K562 (cell line): ENCODE results near the gene GUCY1A1. TPM values are rescaled to one million over a fixed set of nuclear protein-coding genes. Genes with fewer than 3 reads are reported as not detected.

Experiments
- ATAC-seq: fragments of 200-7000 bp; cut with Tn5 transposase; 3 replicates; pipeline ENCODE4 v1.9.1; 2020; ENCODE audit warnings: moderate library complexity
- BruUV-seq: library from RNA; stranded (reverse); fragments of 400-500 nt; replicated peaks from 2 replicates; lab custom pipeline; 2021; lab: Mats Ljungman, UMichigan
- CTCF ChIA-PET: fragments of 300-600 bp; formaldehyde crosslinking; extraction: SDS; loops from one replicate; lab custom pipeline; 2021; ENCODE audit warnings: low intra/inter-chr PET ratio; lab: Yijun Ruan, JAX
- POLR2A ChIA-PET: fragments of 300-600, 350-650 bp; sonication (Branson Sonifier 250); formaldehyde crosslinking; extraction: SDS; loops from one replicate; lab custom pipeline; 2021; ENCODE audit warnings: antibody characterized with exemption, inconsistent platforms; lab: Yijun Ruan, JAX
- DNase-seq, 4 experiments: peaks; one replicate each; pipeline versions ENCODE4 v3.0.0 to v3.0.0-alpha.2; 2011 to 2018; ENCODE audit warnings: low spot score in 3 of 4, mixed read lengths in 3 of 4; ENCODE audit errors: extremely low read depth in 1 of 4
- FAIRE-seq: peaks from 2 replicates; lab custom pipeline; 2011; peaks lifted over from hg19 to GRCh38; lab: Jason Lieb, UNC
- H2AFZ ChIP-seq: 2 replicates; pipeline ENCODE4 v1.6.0; 2011; ENCODE audit warnings: low read depth, low read length, control low read depth, inconsistent platforms
- H3K27ac ChIP-seq: fragments of 200-600 bp; 3 replicates; pipeline ENCODE4 v1.8.0; 2011; ENCODE audit warnings: low read depth, mild to moderate bottlenecking, control low read depth, inconsistent platforms, low read length, moderate library complexity, mixed read lengths; ENCODE audit errors: extremely low read depth
- H3K27me3 ChIP-seq, 2 experiments: fragments of 300-600 bp in 1 of 2; 2 replicates in 1 of 2; 3 replicates in 1 of 2; pipeline versions ENCODE4 v1.6.0 to v1.8.0; 2011; ENCODE audit warnings: inconsistent platforms in 2 of 2, low read length in 2 of 2, mild to moderate bottlenecking in 1 of 2, mixed read lengths in 1 of 2, moderate library complexity in 1 of 2; ENCODE audit not compliant: control insufficient read depth in 2 of 2, insufficient read depth in 2 of 2
- H3K36me3 ChIP-seq: fragments of 300-600 bp; 3 replicates; pipeline ENCODE4 v1.8.0; 2011; ENCODE audit warnings: mild to moderate bottlenecking, low read length, inconsistent platforms; ENCODE audit not compliant: control insufficient read depth, insufficient read depth
- H3K4me1 ChIP-seq, 2 experiments: fragments of 200-600 bp in 1 of 2; replicated peaks in 1 of 2; 2 replicates in 1 of 2; 3 replicates in 1 of 2; pipeline versions ENCODE4 v1.5.1 to v1.8.0; 2011; ENCODE audit warnings: inconsistent platforms in 2 of 2, low read length in 2 of 2, mild to moderate bottlenecking in 1 of 2, mixed read lengths in 1 of 2, moderate library complexity in 1 of 2; ENCODE audit not compliant: control insufficient read depth in 2 of 2, insufficient read depth in 2 of 2
- H3K4me2 ChIP-seq: 2 replicates; pipeline ENCODE4 v1.6.1; 2011; ENCODE audit warnings: low read length, control low read depth, inconsistent platforms, mixed read lengths; ENCODE audit not compliant: insufficient read depth
- H3K4me3 ChIP-seq: fragments of 200-600 bp; sonication (generic), shearing (Covaris generic); 2 replicates; pipeline ENCODE4 v1.5.1; 2016; ENCODE audit warnings: control low read depth, inconsistent platforms
- H3K79me2 ChIP-seq: fragments of 200-600 bp; 3 replicates; pipeline ENCODE4 v1.8.0; 2011; ENCODE audit warnings: low read length, inconsistent platforms; ENCODE audit not compliant: control insufficient read depth, insufficient read depth
- H3K9ac ChIP-seq, 2 experiments: 2 replicates each; pipeline versions ENCODE4 v1.6.0 to v1.6.1; 2011; ENCODE audit warnings: low read depth in 2 of 2, low read length in 2 of 2, control low read depth in 1 of 2, inconsistent platforms in 1 of 2, mild to moderate bottlenecking in 1 of 2, mixed read lengths in 1 of 2; ENCODE audit not compliant: insufficient read depth in 1 of 2
- H3K9me1 ChIP-seq: one replicate; pipeline ENCODE4 v1.6.0; 2011; ENCODE audit warnings: inconsistent platforms, mild to moderate bottlenecking, low read length, moderate library complexity; ENCODE audit not compliant: control insufficient read depth, insufficient read depth
- H3K9me3 ChIP-seq: replicated peaks from 2 replicates; pipeline ENCODE4 v1.5.1; 2011; ENCODE audit warnings: low read depth, low read length, inconsistent platforms; ENCODE audit not compliant: control insufficient read depth, insufficient read depth
- H4K20me1 ChIP-seq: replicated peaks from 2 replicates; pipeline ENCODE4 v1.6.1; 2011; ENCODE audit warnings: low read length, inconsistent platforms, mixed read lengths; ENCODE audit not compliant: control insufficient read depth, insufficient read depth
- LCOR ChIP-seq: sonication (generic); formaldehyde crosslinking; IDR thresholded peaks from 2 replicates; pipeline ENCODE4 v1.8.0; 2022; ENCODE audit warnings: mild to moderate bottlenecking, missing genetic modification reagents
- MAFG ChIP-seq: fragments of 450-650 bp; conservative IDR thresholded peaks from 2 replicates; pipeline ENCODE4 v1.6.1; 2016; ENCODE audit warnings: missing genetic modification characterization, missing compliant biosample characterization
- MECOM ChIP-seq: fragments of 250-450 bp; sonication (Bioruptor Pico); IDR thresholded peaks from 2 replicates; pipeline ENCODE4 v1.8.0; 2022; ENCODE audit warnings: inconsistent platforms
- POLR2AphosphoS2 ChIP-seq: IDR thresholded peaks from 2 replicates; pipeline ENCODE4 v1.6.1; 2012; ENCODE audit warnings: low read length, improper control_type of control experiment
- SETDB1 ChIP-seq: IDR thresholded peaks from one replicate; pipeline ENCODE4 v1.6.1; 2012; ENCODE audit warnings: low read length, control low read depth, inconsistent platforms
- SMAD2 ChIP-seq: fragments of 150-350 bp; IDR thresholded peaks from 2 replicates; pipeline ENCODE4 v1.6.1; 2014; ENCODE audit warnings: low read depth, mild to moderate bottlenecking, low read length
- U2AF1 ChIP-seq: fragments of 200-400 bp; formaldehyde crosslinking; optimal IDR thresholded peaks from 2 replicates; pipeline ENCODE3; 2017; ENCODE audit warnings: mild to moderate bottlenecking, low read depth, low read length, moderate library complexity
- ZC3H4 ChIP-seq: sonication (generic); formaldehyde crosslinking; IDR thresholded peaks from 2 replicates; pipeline ENCODE4 v1.9.0; 2021; ENCODE audit warnings: missing genetic modification reagents, borderline replicate concordance
- ZNF561 ChIP-seq: fragments of 450-650 bp; formaldehyde crosslinking; conservative IDR thresholded peaks from 2 replicates; pipeline ENCODE4 v1.4.0; 2020; ENCODE audit warnings: mild to moderate bottlenecking, moderate library complexity
- ZNF778 ChIP-seq: fragments of 450-650 bp; formaldehyde crosslinking; IDR thresholded peaks from 2 replicates; pipeline ENCODE4 v1.4.0; 2020; ENCODE audit warnings: mild to moderate bottlenecking, moderate library complexity
- WGBS: fragments of 100-300 bp; shearing (Covaris generic); methylation state at CpG from one replicate; pipeline ENCODE4 v1.1.6; 2016; ENCODE audit warnings: low coverage, mixed read lengths; ENCODE audit not compliant: insufficient coverage; ENCODE audit errors: missing lambda C conversion rate; 5-methylcytosine and 5-hydroxymethylcytosine counted together
- in situ Hi-C: fragments of 300-500 bp; cut with MboI; formaldehyde crosslinking; loops from 4 replicates; pipeline ENCODE4 v1.15.0; 2018; ENCODE audit warnings: inconsistent platforms, mixed read lengths
- intact Hi-C: fragments of 100-400 bp; cut with micrococcal nuclease; formaldehyde crosslinking; loops from 2 replicates; pipeline ENCODE4 v1.14.2; 2022
- polyA plus RNA-seq, 8 experiments: library from polyadenylated mRNA; depleted of rRNA in 4 of 8; stranded (reverse) in 5 of 8; unstranded in 3 of 8; fragments of >200 nt; fragmentation: Nextera tagmentation in 2 of 8; fragmentation: Illumina TruSeq in 1 of 8; extraction: Ambion mirVana in 2 of 8; extraction: Trizol in 1 of 8; gene quantifications; 2 replicates each; pipeline versions ENCODE4 v1.2.1 to v1.2.3, GENCODE V29; 2011 to 2014; ENCODE audit warnings: inconsistent platforms in 1 of 8, missing spikeins in 1 of 8
- total RNA-seq, 7 experiments: library from RNA; depleted of rRNA in 6 of 7; stranded (reverse); fragments of >200 nt in 6 of 7; fragmentation: Illumina TruSeq in 2 of 7; extraction: Trizol in 2 of 7; gene quantifications; 2 replicates each; pipeline versions ENCODE4 v1.2.1 to v1.2.3, GENCODE V29; 2011 to 2021; ENCODE audit warnings: low replicate concordance in 1 of 7
- TF ChIP-seq, protein P1 (sequence below): sonication (generic); IDR thresholded peaks from 2 replicates; pipeline ENCODE4 v1.6.1; 2016
- TF ChIP-seq, protein P2 (sequence below): sonication (generic); formaldehyde crosslinking; IDR thresholded peaks from 2 replicates; pipeline ENCODE4 v1.8.0; 2022; ENCODE audit warnings: mild to moderate bottlenecking, low read depth, missing genetic modification reagents

Gene GUCY1A1
- total and polyA plus RNA-seq, 9 of the 15 experiments (the other 6 are each of a cell fraction or from before 2014, with no cell fraction given), result not detected

DNA sequence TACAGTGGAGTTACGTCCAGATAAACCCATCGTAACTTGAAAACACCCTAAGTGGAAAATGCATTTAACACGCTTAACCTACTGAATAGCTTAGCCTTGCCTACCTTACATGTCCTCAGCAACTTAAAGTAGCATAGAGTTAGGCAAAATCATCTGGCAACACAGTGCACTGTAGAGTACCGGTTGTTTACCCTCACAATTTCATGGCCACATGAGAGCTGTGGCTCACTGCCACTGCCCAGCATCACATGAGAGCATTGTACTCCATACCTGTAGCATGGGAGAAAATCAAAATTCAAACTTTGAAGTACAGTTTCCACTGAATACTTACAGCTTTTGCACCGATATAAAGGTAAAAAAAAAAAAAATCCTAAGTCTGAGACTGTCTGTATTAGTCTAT lies 40.6 kb downstream of the GUCY1A1 start:
- H3K9ac ChIP-seq, result no peak overlapping the region
- no peak for TF ChIP-seq ZNF778 (CRISPR knock-in tag)
- no peak for TF ChIP-seq POLR2AphosphoS2
- TF ChIP-seq, protein P1, sequence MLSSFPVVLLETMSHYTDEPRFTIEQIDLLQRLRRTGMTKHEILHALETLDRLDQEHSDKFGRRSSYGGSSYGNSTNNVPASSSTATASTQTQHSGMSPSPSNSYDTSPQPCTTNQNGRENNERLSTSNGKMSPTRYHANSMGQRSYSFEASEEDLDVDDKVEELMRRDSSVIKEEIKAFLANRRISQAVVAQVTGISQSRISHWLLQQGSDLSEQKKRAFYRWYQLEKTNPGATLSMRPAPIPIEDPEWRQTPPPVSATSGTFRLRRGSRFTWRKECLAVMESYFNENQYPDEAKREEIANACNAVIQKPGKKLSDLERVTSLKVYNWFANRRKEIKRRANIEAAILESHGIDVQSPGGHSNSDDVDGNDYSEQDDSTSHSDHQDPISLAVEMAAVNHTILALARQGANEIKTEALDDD, result no peak
- TF ChIP-seq MAFG, result no peak
- no peak for TF ChIP-seq SETDB1
- TF ChIP-seq U2AF1, result no peak
- TF ChIP-seq SMAD2, result no peak
- TF ChIP-seq LCOR (CRISPR knock-in tag), result no peak
- no peak for TF ChIP-seq MECOM (CRISPR knock-in tag)
- no peak for TF ChIP-seq ZC3H4 (CRISPR knock-in tag)
- TF ChIP-seq ZNF561 (CRISPR knock-in tag), result no peak
- TF ChIP-seq, protein P2, sequence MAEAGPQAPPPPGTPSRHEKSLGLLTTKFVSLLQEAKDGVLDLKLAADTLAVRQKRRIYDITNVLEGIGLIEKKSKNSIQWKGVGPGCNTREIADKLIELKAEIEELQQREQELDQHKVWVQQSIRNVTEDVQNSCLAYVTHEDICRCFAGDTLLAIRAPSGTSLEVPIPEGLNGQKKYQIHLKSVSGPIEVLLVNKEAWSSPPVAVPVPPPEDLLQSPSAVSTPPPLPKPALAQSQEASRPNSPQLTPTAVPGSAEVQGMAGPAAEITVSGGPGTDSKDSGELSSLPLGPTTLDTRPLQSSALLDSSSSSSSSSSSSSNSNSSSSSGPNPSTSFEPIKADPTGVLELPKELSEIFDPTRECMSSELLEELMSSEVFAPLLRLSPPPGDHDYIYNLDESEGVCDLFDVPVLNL (CRISPR knock-in tag), result no peak
- no peak overlapping the region for H3K4me2 ChIP-seq

More for the DNA sequence above, 40.6 kb downstream of the GUCY1A1 start:
- no peak overlapping the region for H2AFZ ChIP-seq
- no peak for ATAC-seq
- no TSS peak for BruUV-seq
- in situ Hi-C loops, result no loop called here
- no peak for FAIRE-seq
- no peak overlapping the region for H3K27ac ChIP-seq
- H3K79me2 ChIP-seq, result no peaks in the 10 kb centered on the region
- no peaks in the 10 kb centered on the region for H4K20me1 ChIP-seq
- no peak for DNase-seq
- no peaks in the 10 kb centered on the region for H3K9me1 ChIP-seq
- H3K27me3 ChIP-seq, result no peaks in the 10 kb centered on the region
- 0% methylated on average over 5 of the region's 5 CpGs for whole genome bisulfite sequencing
- POLR2A ChIA-PET, result no interaction called here
- CTCF ChIA-PET, result no interaction called here
- no peak overlapping the region for H3K4me3 ChIP-seq
- H3K36me3 ChIP-seq, result no peaks in the 10 kb centered on the region
- intact Hi-C loops, result no loop called here
- H3K9me3 ChIP-seq, result no peaks in the 10 kb centered on the region
- H3K4me1 ChIP-seq, result no peaks in the 10 kb centered on the region
